ENCODE measurements around the gene ARSB.

Gene ARSB

DNA sequence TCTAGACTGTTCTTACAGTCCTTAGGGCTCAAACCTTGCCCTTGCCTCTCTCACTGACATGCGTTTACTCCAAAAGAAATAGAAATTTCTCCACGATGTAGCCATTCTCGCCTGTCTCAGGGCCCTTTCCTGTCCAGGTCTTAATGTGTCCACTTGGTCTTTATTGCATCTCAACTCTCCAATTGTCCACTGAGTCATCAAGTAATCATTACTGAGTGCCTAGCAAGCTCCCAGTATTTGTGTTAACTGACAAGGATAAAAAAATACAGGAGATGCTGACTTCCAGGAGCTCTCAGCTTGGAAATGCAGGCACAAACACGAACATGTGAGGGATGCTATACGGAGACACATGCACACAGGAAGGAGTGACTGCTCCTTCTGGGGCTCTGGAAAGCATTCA, 147.3 kb downstream of the ARSB start:
- no peak for DNase-seq (ENCODE audit: low read depth)

- no peak for DNase-seq (ENCODE audit: low read depth)
Observed at GRCh38 chr5:78835176-78835575, 149.9 kb downstream of the ARSB start.

- no peak for DNase-seq (ENCODE audit: low read depth)
Observed at GRCh38 chr5:78833284-78833683, 151.8 kb downstream of the ARSB start.

GRCh38 chr5:78830528-78831046, 154.5 kb downstream of the ARSB start:
- no peak for DNase-seq (ENCODE audit: low read depth)

GRCh38 chr5:78829811-78830527, 155.1 kb downstream of the ARSB start:
- DNase-seq (ENCODE audit: low read depth): no peak

DNA sequence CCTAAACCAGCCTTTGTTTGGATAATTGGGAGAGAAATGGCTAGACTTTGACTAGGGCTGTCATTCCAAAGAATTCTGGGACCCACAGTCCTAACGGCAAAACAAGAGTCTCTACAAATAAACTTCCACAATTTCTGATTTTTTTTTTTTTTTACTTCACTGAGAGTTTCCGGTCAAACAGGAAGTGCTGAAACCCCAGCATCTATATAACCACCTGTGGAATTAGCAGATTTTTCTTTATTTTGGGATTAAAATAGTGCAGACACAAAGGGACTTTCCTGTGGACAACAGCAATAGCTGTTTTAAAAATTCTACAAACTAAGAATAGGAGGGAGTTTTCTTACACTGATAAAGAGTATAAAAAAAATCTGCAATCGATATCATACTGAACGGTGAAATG, 157.4 kb downstream of the ARSB start:
- DNase-seq (ENCODE audit: low read depth): no peak

DNA sequence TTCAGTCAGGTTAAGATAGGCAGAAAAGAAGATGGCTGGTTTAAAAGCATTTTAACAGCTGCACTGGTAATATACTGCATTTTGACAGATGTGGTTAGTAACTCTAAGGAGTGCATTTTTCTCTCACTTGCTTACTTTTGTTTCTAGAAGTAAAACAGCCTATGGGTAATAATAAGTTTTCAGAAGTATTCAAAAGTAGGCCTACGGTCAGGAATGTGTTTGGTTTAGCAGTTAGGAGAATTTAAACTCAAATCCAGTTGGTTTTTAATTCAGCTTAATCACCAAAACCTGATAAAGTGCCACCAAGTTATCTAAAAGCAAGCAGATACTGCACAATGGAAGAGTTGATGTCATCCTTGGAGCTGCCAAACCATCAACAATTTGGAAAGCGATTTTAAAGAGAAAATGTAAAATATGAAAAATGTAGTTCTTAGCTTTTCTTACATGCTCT, 160.3 kb downstream of the ARSB start:
- DNase-seq (ENCODE audit: low read depth): no peak

DNA sequence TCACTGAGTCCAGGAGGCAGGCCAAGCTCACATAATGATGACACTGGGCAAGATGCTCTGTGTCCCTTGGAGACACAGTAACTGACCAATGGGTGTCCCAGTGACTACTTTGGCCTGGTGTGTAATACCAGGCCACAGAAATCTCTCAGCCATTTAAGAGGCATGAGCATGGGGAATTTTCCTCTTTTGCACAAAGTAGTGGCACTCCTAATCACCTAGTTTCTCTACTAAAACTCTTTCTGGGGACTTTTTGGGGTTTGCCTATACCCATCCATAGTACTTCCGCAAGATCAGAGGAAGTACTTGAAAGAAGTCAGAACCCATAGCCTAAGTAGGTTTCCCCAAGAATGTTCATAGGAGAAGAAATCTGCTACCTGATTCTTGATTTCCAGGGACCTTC, 161.9 kb downstream of the ARSB start:
- no peak for DNase-seq (ENCODE audit: low read depth)

DNA sequence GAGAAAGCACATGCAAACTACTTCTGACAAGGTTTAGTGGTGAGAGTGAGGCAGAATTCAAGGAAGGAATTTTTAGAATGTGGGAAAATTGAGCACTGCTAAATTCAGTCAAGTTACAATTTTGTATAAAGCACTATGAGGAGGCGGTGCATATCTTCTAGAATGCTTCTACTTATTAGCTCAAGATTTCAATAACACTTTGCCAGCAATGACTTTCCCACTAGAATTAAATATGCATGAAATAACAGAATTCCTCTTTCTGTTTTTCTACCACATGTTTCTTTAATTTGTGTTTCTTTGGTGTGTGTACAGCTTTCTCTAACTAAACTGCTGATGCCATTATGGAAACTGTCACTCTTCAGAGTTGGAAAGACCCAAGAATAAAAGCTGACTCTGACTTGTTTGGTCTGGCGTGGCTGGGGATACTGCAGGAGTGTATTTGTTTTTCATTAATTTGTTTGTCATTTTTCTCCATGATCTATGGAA, 163.5 kb downstream of the ARSB start:
- no peak for DNase-seq (ENCODE audit: low read depth)

DNA sequence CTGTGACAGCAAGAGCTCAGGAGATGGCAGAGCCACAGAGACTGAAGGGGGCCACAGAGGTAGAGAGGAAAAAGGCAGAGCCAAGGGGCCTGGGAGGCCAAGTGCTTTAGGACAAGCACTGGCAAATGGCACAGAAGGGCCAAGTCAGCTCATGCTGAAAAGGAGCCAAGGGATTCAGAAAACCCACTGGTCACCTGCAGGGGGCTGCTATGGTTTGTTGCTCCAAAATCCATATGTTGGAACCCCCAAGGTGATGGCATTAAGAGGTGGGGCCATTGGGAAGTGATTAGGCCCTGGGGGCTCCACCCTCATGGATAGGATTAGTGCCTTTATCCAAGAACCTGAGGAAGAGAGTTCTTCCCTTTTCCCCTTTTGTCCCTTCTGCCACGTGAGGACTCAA, 165.4 kb downstream of the ARSB start:
- DNase-seq (ENCODE audit: low read depth): no peak

DNA sequence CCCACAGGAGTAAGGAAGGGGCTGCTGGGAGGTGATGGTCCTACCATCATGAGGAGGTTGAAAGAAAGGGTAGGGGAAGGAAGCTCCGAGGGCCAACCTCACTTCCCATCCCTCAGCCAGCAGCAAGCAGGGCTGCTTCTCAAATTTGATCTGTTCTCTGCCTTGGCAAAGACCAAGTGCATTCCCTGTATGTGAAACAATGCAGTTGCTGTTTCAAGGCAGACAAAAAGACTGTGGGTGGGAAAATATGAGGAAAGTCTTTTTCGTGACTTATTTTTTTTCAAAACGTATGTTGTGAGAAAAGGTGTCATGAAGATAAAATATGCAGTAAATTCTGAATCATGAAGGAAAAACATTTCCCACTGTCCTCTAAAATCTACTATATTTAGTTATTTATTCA, 165.9 kb downstream of the ARSB start:
- DNase-seq (ENCODE audit: low read depth): no peak

- no peak for DNase-seq (ENCODE audit: low read depth)
Observed at GRCh38 chr5:78816143-78816765, 168.9 kb downstream of the ARSB start.

DNA sequence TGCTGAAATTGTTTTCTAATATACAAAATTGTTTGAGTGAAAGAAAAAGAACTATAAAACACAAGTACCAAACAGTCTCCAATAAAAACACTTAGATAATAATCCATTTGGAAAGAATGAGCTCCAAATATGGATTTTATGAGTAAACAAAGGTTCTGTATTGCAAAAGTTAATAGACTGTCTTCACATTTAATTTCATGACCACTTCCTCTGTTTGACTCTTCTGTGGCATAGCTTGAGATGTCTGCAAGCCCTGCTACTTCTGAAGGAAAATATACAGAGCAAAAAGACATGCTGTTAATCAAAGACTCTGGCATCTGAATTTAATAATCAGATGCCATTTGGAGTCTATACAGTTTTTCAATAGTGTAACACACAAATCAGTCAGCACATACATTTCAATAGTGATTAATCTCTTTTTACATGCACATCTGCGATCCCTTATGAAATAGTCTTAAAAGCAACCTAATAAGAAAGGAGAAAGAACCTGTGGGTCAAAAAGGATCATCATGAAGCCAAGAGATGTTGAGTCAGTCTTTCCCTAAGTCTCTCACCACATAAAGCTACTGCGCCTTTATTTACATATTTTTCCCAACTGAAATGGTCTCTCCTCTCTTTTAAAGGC, 171.1 kb downstream of the ARSB start:
- no peak for DNase-seq (ENCODE audit: low read depth)

DNA sequence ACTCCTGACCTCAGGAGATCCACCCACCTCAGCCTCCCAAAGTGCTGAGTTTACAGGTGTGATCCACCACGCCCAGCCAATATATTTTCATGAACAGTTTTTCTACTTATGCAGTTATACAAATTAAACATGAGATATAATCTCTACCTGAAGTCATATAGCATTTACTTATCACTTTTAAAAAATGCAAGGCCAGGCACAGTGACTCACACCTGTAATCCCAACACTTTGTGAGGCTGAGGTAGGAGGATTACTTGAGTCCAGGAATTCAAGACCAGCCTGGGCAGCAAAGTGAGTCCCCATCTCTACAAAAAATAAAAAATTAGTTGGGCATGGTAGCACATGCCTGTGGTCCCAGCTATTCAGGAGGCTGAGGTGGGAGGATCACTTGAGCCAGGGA, 171.8 kb downstream of the ARSB start:
- DNase-seq (ENCODE audit: low read depth): no peak

GRCh38 chr5:78811866-78812265, 173.2 kb downstream of the ARSB start:
- no peak for DNase-seq (ENCODE audit: low read depth)

DNA sequence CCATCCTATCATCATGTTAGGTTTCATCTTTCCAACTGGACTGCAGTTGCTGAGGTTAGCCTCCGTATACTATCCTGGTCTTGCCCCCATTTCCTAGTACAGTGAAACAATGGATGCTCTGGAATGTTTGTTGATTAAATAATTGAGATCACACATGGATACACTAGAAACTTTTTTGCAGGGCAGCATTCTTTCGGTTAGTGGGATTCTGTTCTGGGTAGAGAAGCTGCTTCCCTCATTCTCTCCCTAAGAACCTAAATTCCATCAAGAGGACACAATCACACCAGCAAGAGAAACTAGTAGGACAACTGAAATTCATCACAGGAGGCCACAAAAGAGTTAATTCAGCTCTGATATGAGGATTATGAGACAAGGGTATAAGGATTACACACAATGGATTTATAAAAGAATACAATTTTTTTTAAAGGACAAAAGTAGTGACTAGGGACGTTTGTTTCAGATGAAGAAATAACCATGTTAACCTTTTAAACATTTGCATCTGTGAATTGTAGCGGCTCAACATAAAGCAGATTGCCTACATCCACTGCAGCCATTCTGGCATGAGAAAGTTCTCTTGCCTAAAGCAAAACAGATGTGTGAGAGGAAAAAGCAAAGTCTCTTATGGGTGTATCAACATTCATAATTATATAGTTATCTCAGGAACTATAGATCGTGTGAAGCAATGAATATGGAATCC, 173.8 kb downstream of the ARSB start:
- no peak for DNase-seq (ENCODE audit: low read depth)

DNA sequence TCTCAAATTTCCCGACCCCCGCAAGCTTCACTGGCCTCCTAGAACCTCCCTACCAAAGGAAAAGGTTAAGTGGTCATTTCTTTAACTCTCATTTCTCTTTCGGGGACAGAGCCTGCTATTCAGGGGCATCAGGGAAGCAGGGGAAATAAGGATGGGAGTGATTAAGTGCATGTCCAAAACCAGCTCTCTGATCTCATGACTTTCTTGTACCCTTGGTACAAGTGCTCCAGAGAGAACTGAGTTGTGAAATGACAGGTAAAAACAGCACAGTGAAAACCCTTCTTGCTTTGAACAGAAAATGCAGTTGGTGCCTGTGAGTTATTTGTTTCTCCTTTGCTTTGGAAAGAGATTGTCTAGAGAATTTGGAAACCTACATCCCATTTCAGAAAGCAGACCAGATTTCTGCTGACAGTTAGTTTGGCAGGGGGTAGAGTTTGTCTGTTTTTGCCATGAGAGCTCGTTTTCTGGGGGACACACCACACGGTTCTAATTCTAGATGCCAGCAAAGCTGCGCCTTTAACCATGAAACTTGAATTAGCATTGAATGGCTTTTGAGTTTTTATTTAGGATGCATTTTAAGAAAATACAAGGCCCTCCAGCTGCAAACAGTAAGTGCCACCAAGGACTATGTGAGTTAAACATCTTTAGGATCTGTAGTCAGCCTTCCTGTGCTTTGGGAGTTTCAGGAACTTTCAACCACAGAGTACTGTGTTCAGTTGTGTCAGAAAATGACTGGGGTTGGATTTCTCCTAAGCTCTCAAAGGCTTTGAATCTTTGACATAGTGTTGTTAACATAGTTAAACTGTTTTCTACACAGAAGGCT, 174.8 kb downstream of the ARSB start:
- DNase-seq (ENCODE audit: low read depth): no peak

- DNase-seq (ENCODE audit: low read depth): no peak
Observed at GRCh38 chr5:78809444-78809843, 175.7 kb downstream of the ARSB start.

DNA sequence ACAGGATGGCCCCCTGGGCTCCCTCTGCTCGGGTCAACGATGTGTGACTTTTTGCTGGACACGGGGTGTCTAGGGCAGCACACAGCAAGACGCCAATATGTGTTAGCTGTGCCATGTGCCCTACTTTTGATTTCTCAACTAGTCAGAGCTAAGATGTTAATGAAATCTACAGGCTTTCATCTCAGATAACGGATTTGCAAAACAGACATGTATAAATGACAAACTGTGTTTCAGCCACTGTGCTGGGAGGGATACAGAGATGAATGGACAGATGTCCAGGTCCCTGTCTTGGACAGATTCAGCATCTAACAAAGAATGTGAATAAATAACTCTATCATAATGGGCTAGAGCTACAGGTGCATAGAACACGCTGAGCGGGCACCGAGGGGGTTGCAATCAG, 176.3 kb downstream of the ARSB start:
- no peak for DNase-seq (ENCODE audit: low read depth)

DNA sequence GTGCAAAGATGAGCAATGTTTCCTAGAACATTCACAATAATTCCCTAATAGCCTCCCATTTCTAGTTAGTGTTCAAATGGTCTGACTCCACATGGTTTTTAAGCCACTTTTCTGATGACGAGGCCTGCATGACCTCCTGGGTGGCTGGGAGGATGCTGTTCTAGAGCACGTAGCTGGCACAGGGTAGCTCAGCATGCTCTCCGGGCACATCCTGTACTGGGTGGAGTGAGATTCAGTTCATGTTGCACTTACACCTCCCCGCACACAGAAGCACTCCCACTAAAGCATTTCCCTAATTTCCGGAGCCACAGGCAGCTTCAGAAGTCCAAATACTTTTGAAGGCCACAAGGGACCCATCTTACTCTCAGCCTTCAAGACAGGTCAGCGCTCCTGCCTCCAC, 176.7 kb downstream of the ARSB start:
- DNase-seq (ENCODE audit: low read depth): no peak

GRCh38 chr5:78806544-78806943, 178.6 kb downstream of the ARSB start:
- DNase-seq (ENCODE audit: low read depth): no peak
